Activated T-cell treated with anti-CD3 and anti-CD28 coated beads, Interleukin-2, amount 50 U/mL, for 72 hours (primary cell): Measurements from ENCODE around the gene GOLGA7B. TPM values are rescaled to one million over a fixed set of nuclear protein-coding genes. Genes with fewer than 3 reads are reported as not detected.

Experiments
- ATAC-seq, 2 donors: fragments of 150-1000 bp; cut with Tn5 transposase; replicated peaks in 1 of 2; 2 replicates each; pipeline ENCODE4 v1.10.0; 2021; ENCODE audit warnings: moderate library complexity in 2 of 2, mild to moderate bottlenecking in 1 of 2
- DNase-seq, 2 donors: peaks; one replicate each; pipeline ENCODE4 v3.0.0; 2021 to 2022; ENCODE audit warnings: mixed read lengths in 1 of 2
- H3K27ac Mint-ChIP-seq: one replicate; pipeline ENCODE4 v1.8.0; 2022; ENCODE audit warnings: mild to moderate bottlenecking, moderate library complexity, mixed read lengths
- H3K27me3 Mint-ChIP-seq: one replicate; pipeline ENCODE4 v1.8.0; 2022; ENCODE audit warnings: low read depth, mixed read lengths
- H3K36me3 Mint-ChIP-seq, 2 donors: one replicate each; pipeline ENCODE4 v1.8.0; 2022; ENCODE audit warnings: mixed read lengths in 2 of 2, mild to moderate bottlenecking in 1 of 2; ENCODE audit not compliant: insufficient read depth in 2 of 2
- H3K4me1 Mint-ChIP-seq: one replicate; pipeline ENCODE4 v1.8.0; 2022; ENCODE audit warnings: low read depth, mixed read lengths
- H3K4me3 Mint-ChIP-seq, 2 donors: one replicate each; pipeline ENCODE4 v1.8.0; 2022; ENCODE audit warnings: mild to moderate bottlenecking in 2 of 2, mixed read lengths in 2 of 2, moderate library complexity in 2 of 2
- H3K9me3 Mint-ChIP-seq, 2 donors: one replicate each; pipeline ENCODE4 v1.8.0; 2022; ENCODE audit warnings: mixed read lengths in 2 of 2
- total RNA-seq, 2 donors: library from RNA; stranded (reverse); gene quantifications; one replicate each; pipeline ENCODE4 v1.2.3, GENCODE V29; 2022

GOLGA7B gene
- total RNA-seq, 2 donors from 2014 or later: 0.55 to 0.83 TPM

GRCh38 chr10:97896756-97897358 is 47.2 kb downstream of the GOLGA7B start:
- no peak overlapping the region for H3K27ac Mint-ChIP-seq
- no peaks in the 10 kb centered on the region for H3K9me3 Mint-ChIP-seq
- H3K4me1 Mint-ChIP-seq: no peaks in the 10 kb centered on the region
- no peaks in the 10 kb centered on the region for H3K36me3 Mint-ChIP-seq
- no peak for DNase-seq
- no peak overlapping the region for H3K4me3 Mint-ChIP-seq
- H3K27me3 Mint-ChIP-seq: peaks cover 6% of the 10 kb centered on the region
- ATAC-seq: no peak

- Mint-ChIP-seq H3K27ac (no peak overlapping the region), H3K9me3 (no peaks in the 10 kb centered on the region), H3K27me3 (peaks cover 6% of the 10 kb centered on the region), H3K36me3 (no peaks in the 10 kb centered on the region), H3K4me1 (no peaks in the 10 kb centered on the region), H3K4me3 (no peak overlapping the region)
- DNase-seq (no peak), ATAC-seq (no peak)
Measured at GRCh38 chr10:97898429-97898828, 48.8 kb downstream of the GOLGA7B start.

- Mint-ChIP-seq H3K36me3 (no peaks in the 10 kb centered on the region), H3K4me1 (no peaks in the 10 kb centered on the region), H3K27me3 (peaks cover 7% of the 10 kb centered on the region), H3K4me3 (no peak overlapping the region), H3K9me3 (no peaks in the 10 kb centered on the region), H3K27ac (no peak overlapping the region)
- DNase-seq (no peak), ATAC-seq (no peak)
Measured at GRCh38 chr10:97901381-97901780, 51.7 kb downstream of the GOLGA7B start.

GRCh38 chr10:97903128-97904017 is 53.7 kb downstream of the GOLGA7B start:
- H3K27me3 Mint-ChIP-seq: peaks cover 7% of the 10 kb centered on the region
- no peaks in the 10 kb centered on the region for H3K4me1 Mint-ChIP-seq
- DNase-seq: no peak
- no peak overlapping the region for H3K27ac Mint-ChIP-seq
- no peaks in the 10 kb centered on the region for H3K36me3 Mint-ChIP-seq
- no peaks in the 10 kb centered on the region for H3K9me3 Mint-ChIP-seq
- no peak overlapping the region for H3K4me3 Mint-ChIP-seq
- ATAC-seq: no peak

- Mint-ChIP-seq H3K27ac (no peak overlapping the region), H3K4me1 (no peaks in the 10 kb centered on the region), H3K27me3 (peaks cover 7% of the 10 kb centered on the region), H3K9me3 (no peaks in the 10 kb centered on the region), H3K36me3 (no peaks in the 10 kb centered on the region), H3K4me3 (no peak overlapping the region)
- DNase-seq: no peak
- ATAC-seq: no peak
Measured at GRCh38 chr10:97904018-97904381, 54.4 kb downstream of the GOLGA7B start.

- Mint-ChIP-seq H3K9me3 (no peaks in the 10 kb centered on the region), H3K27me3 (peaks cover 7% of the 10 kb centered on the region), H3K4me1 (no peaks in the 10 kb centered on the region), H3K27ac (no peak overlapping the region), H3K36me3 (no peaks in the 10 kb centered on the region), H3K4me3 (no peak overlapping the region)
- DNase-seq (no peak), ATAC-seq (no peak)
Measured at GRCh38 chr10:97904576-97904975, 54.9 kb downstream of the GOLGA7B start.

GRCh38 chr10:97905276-97905675 is 55.6 kb downstream of the GOLGA7B start:
- Mint-ChIP-seq H3K27ac (no peak overlapping the region), H3K36me3 (no peaks in the 10 kb centered on the region), H3K9me3 (no peaks in the 10 kb centered on the region), H3K27me3 (peaks cover 7% of the 10 kb centered on the region), H3K4me3 (no peak overlapping the region), H3K4me1 (no peaks in the 10 kb centered on the region)
- ATAC-seq (no peak), DNase-seq (no peak)

GRCh38 chr10:97907211-97907610 is 57.6 kb downstream of the GOLGA7B start:
- Mint-ChIP-seq H3K4me1 (no peaks in the 10 kb centered on the region), H3K27me3 (peaks cover 7% of the 10 kb centered on the region), H3K9me3 (no peaks in the 10 kb centered on the region), H3K27ac (no peak overlapping the region), H3K4me3 (no peak overlapping the region), H3K36me3 (no peaks in the 10 kb centered on the region)
- DNase-seq (no peak), ATAC-seq (no peak)

GRCh38 chr10:97907830-97908229 is 58.2 kb downstream of the GOLGA7B start:
- no peak for ATAC-seq
- no peaks in the 10 kb centered on the region for H3K9me3 Mint-ChIP-seq
- no peak overlapping the region for H3K4me3 Mint-ChIP-seq
- H3K4me1 Mint-ChIP-seq: no peaks in the 10 kb centered on the region
- peaks cover 10% of the 10 kb centered on the region for H3K27me3 Mint-ChIP-seq
- no peaks in the 10 kb centered on the region for H3K36me3 Mint-ChIP-seq
- no peak for DNase-seq
- H3K27ac Mint-ChIP-seq: no peak overlapping the region

- Mint-ChIP-seq H3K4me3 (no peak overlapping the region), H3K36me3 (no peaks in the 10 kb centered on the region), H3K27ac (no peak overlapping the region), H3K4me1 (peaks cover 6% of the 10 kb centered on the region), H3K9me3 (no peaks in the 10 kb centered on the region), H3K27me3 (peaks cover 7% of the 10 kb centered on the region)
- DNase-seq (no peak), ATAC-seq (no peak)
Measured at GRCh38 chr10:97910661-97911060, 61.0 kb downstream of the GOLGA7B start.

GRCh38 chr10:97911217-97911616 is 61.6 kb downstream of the GOLGA7B start:
- Mint-ChIP-seq H3K27me3 (peaks cover 11% of the 10 kb centered on the region), H3K27ac (no peak overlapping the region), H3K9me3 (no peaks in the 10 kb centered on the region), H3K4me3 (no peak overlapping the region), H3K36me3 (no peaks in the 10 kb centered on the region), H3K4me1 (peaks cover 6% of the 10 kb centered on the region)
- ATAC-seq: no peak
- no peak for DNase-seq

GRCh38 chr10:97913193-97913592 is 63.5 kb downstream of the GOLGA7B start:
- Mint-ChIP-seq H3K4me3 (no peak overlapping the region), H3K9me3 (no peaks in the 10 kb centered on the region), H3K36me3 (no peaks in the 10 kb centered on the region), H3K27ac (no peak overlapping the region), H3K27me3 (peaks cover 23% of the 10 kb centered on the region), H3K4me1 (peaks cover 6% of the 10 kb centered on the region)
- DNase-seq (no peak), ATAC-seq (no peak)

- Mint-ChIP-seq H3K27ac (no peak overlapping the region), H3K36me3 (no peaks in the 10 kb centered on the region), H3K4me3 (no peak overlapping the region), H3K4me1 (peaks cover 6% of the 10 kb centered on the region), H3K9me3 (no peaks in the 10 kb centered on the region), H3K27me3 (peaks cover 27% of the 10 kb centered on the region)
- DNase-seq: no peak
- no peak for ATAC-seq
Measured at GRCh38 chr10:97913614-97914013, 64.0 kb downstream of the GOLGA7B start.
